Naive thymus-derived CD4-positive, alpha-beta T cell (primary cell): ENCODE data around the gene NRF1. TPM values are rescaled to one million over a fixed set of nuclear protein-coding genes. Genes with fewer than 3 reads are reported as not detected.

Source experiments
- ATAC-seq: fragments of 150-1000 bp; cut with Tn5 transposase; 2 replicates; pipeline ENCODE4 v1.10.0; 2021; ENCODE audit warnings: mild to moderate bottlenecking, moderate library complexity
- CTCF ChIA-PET: fragments of 350-600 bp; sonication (Branson Sonifier 250); formaldehyde crosslinking; loops from one replicate; lab custom pipeline; 2021; ENCODE audit warnings: antibody characterized with exemption; lab: Charles Lee
- POLR2A ChIA-PET: fragments of 350-600 bp; sonication (Branson Sonifier 250); formaldehyde crosslinking; loops from one replicate; lab custom pipeline; 2021; ENCODE audit warnings: antibody characterized with exemption, inconsistent platforms; lab: Charles Lee
- DNase-seq, 9 donors: peaks; one replicate each; pipeline versions ENCODE4 v3.0.0 to v3.0.0-alpha.2; 2020 to 2022; ENCODE audit warnings: mixed read lengths in 1 of 9
- H3K27ac ChIP-seq: one replicate; pipeline ENCODE4 v1.7.0; 2013; ENCODE audit warnings: mild to moderate bottlenecking, low read depth, low read length, moderate library complexity
- H3K27me3 ChIP-seq, 2 donors: one replicate each; pipeline ENCODE4 v1.7.0; 2013; ENCODE audit warnings: low read length in 2 of 2, mild to moderate bottlenecking in 2 of 2, moderate library complexity in 2 of 2; ENCODE audit not compliant: control insufficient read depth in 2 of 2, insufficient read depth in 2 of 2
- H3K36me3 ChIP-seq, 3 experiments: 1 replicate in 2 of 3; 2 replicates in 1 of 3; pipeline ENCODE4 v1.7.0; 2013; ENCODE audit warnings: low read length in 3 of 3, mild to moderate bottlenecking in 3 of 3, moderate library complexity in 1 of 3; ENCODE audit not compliant: insufficient read depth in 3 of 3, control insufficient read depth in 2 of 3
- H3K4me1 ChIP-seq, 2 donors: one replicate each; pipeline ENCODE4 v1.7.0; 2013; ENCODE audit warnings: low read length in 2 of 2, mild to moderate bottlenecking in 2 of 2, moderate library complexity in 1 of 2; ENCODE audit not compliant: control insufficient read depth in 2 of 2, insufficient read depth in 2 of 2
- H3K4me3 ChIP-seq: 2 replicates; pipeline ENCODE4 v1.7.0; 2013; ENCODE audit warnings: mild to moderate bottlenecking, low read length
- H3K9me3 ChIP-seq, 3 experiments: 1 replicate in 2 of 3; 2 replicates in 1 of 3; pipeline ENCODE4 v1.7.0; 2013; ENCODE audit warnings: low read length in 3 of 3; ENCODE audit not compliant: control insufficient read depth in 2 of 3
- H3K27ac Mint-ChIP-seq, 9 donors: one replicate each; pipeline ENCODE4 v1.8.0; 2020 to 2022; ENCODE audit warnings: mixed read lengths in 9 of 9, mild to moderate bottlenecking in 8 of 9, moderate library complexity in 5 of 9, inconsistent platforms in 2 of 9
- H3K27me3 Mint-ChIP-seq, 5 donors: one replicate each; pipeline ENCODE4 v1.8.0; 2021 to 2022; ENCODE audit warnings: mixed read lengths in 5 of 5, mild to moderate bottlenecking in 1 of 5
- H3K36me3 Mint-ChIP-seq, 5 donors: one replicate each; pipeline ENCODE4 v1.8.0; 2020 to 2022; ENCODE audit warnings: mixed read lengths in 5 of 5, mild to moderate bottlenecking in 3 of 5, inconsistent platforms in 1 of 5
- H3K4me1 Mint-ChIP-seq, 7 donors: one replicate each; pipeline ENCODE4 v1.8.0; 2020 to 2022; ENCODE audit warnings: mixed read lengths in 7 of 7, mild to moderate bottlenecking in 3 of 7, inconsistent platforms in 1 of 7
- H3K4me3 Mint-ChIP-seq, 10 donors: one replicate each; pipeline ENCODE4 v1.8.0; 2020 to 2022; ENCODE audit warnings: mild to moderate bottlenecking in 10 of 10, mixed read lengths in 10 of 10, moderate library complexity in 6 of 10, inconsistent platforms in 2 of 10
- H3K9me3 Mint-ChIP-seq, 11 donors: one replicate each; pipeline ENCODE4 v1.8.0; 2020 to 2022; ENCODE audit warnings: mixed read lengths in 11 of 11, mild to moderate bottlenecking in 4 of 11, inconsistent platforms in 1 of 11, moderate library complexity in 1 of 11
- intact Hi-C, 2 donors: fragments of 100-400 bp; cut with micrococcal nuclease; formaldehyde crosslinking; loops; one replicate each; pipeline ENCODE4 v1.15.1; 2023
- polyA plus RNA-seq, 2 donors: library from polyadenylated mRNA; unstranded; fragments of 300-500 nt; fragmentation: Illumina TruSeq; gene quantifications; one replicate each; pipeline ENCODE4 v1.2.3, GENCODE V29; 2021
- total RNA-seq, 6 experiments: library from RNA in 5 of 6; stranded (reverse) in 5 of 6; gene quantifications; 1 replicate in 5 of 6; 2 replicates in 1 of 6; pipeline ENCODE4 v1.2.3 and lab custom pipeline; 2021 to 2026

Gene NRF1
- total and polyA plus RNA-seq, 7 experiments from 2014 or later, result 24.7 to 49.3 (median 35.3) TPM

GRCh38 chr7:129785685-129786514, 174.4 kb downstream of the NRF1 start:
- H3K27ac ChIP-seq, result no peak overlapping the region
- peak; percentile 35 for ATAC-seq
- peaks cover 64 to 83% (median 71%) of the 10 kb centered on the region in 5 donors for H3K27me3 Mint-ChIP-seq
- peak in 2 of 9 donors; percentile 11 to 26 for DNase-seq
- peak overlapping the region; percentile 46 for H3K4me3 ChIP-seq
- intact Hi-C loops, result no loop called here
- peak overlapping the region in 1 of 9 donors; percentile 5 for H3K27ac Mint-ChIP-seq
- peaks cover 26 to 49% of the 10 kb centered on the region in 2 donors for H3K27me3 ChIP-seq
- H3K4me3 Mint-ChIP-seq, result peak overlapping the region; percentile 49 to 82 (median 70)
- H3K36me3 Mint-ChIP-seq, result peaks cover 0 to 4% (median 0%) of the 10 kb centered on the region in 5 donors
- H3K9me3 ChIP-seq, result no peaks in the 10 kb centered on the region
- ChIA-PET POLR2A (no interaction called here), CTCF (no interaction called here)
- H3K4me1 ChIP-seq, result peaks cover 22 to 44% of the 10 kb centered on the region in 2 donors
- H3K36me3 ChIP-seq, result no peaks in the 10 kb centered on the region
- H3K9me3 Mint-ChIP-seq, result peaks cover 0 to 7% (median 0%) of the 10 kb centered on the region in 11 donors
- peaks cover 30 to 48% (median 39%) of the 10 kb centered on the region in 7 donors for H3K4me1 Mint-ChIP-seq

GRCh38 chr7:129786825-129787563, 175.5 kb downstream of the NRF1 start:
- Mint-ChIP-seq H3K9me3 (peaks cover 0 to 7% (median 0%) of the 10 kb centered on the region in 11 donors), H3K27me3 (peaks cover 58 to 79% (median 70%) of the 10 kb centered on the region in 5 donors), H3K4me1 (peaks cover 23 to 39% (median 32%) of the 10 kb centered on the region in 7 donors), H3K27ac (no peak overlapping the region), H3K4me3 (peak overlapping the region in 6 of 10 donors; percentile 6 to 82 (median 44)), H3K36me3 (peaks cover 0 to 4% (median 0%) of the 10 kb centered on the region in 5 donors)
- DNase-seq (no peak), ATAC-seq (no peak)
- H3K9me3 ChIP-seq, result no peaks in the 10 kb centered on the region
- POLR2A ChIA-PET, result no interaction called here
- peaks cover 13 to 33% of the 10 kb centered on the region in 2 donors for H3K4me1 ChIP-seq
- CTCF ChIA-PET, result no interaction called here
- intact Hi-C loops, result no loop called here
- H3K27me3 ChIP-seq, result peaks cover 22 to 39% of the 10 kb centered on the region in 2 donors
- H3K4me3 ChIP-seq, result no peak overlapping the region
- no peak overlapping the region for H3K27ac ChIP-seq
- no peaks in the 10 kb centered on the region for H3K36me3 ChIP-seq

GRCh38 chr7:129789000-129789399, 177.5 kb downstream of the NRF1 start:
- Histone ChIP-seq H3K4me1 (peaks cover 7 to 16% of the 10 kb centered on the region in 2 donors), H3K27ac (no peak overlapping the region), H3K4me3 (no peak overlapping the region), H3K9me3 (no peaks in the 10 kb centered on the region), H3K36me3 (no peaks in the 10 kb centered on the region), H3K27me3 (peaks cover 11 to 20% of the 10 kb centered on the region in 2 donors)
- ChIA-PET POLR2A (no interaction called here), CTCF (interaction anchor here (0.6 to 1.2 kb wide), 2 partner anchors 9 to 23 kb away, joined by 3 read pairs; no protein-coding TSS in a partner anchor)
- Mint-ChIP-seq H3K27ac (no peak overlapping the region), H3K4me3 (no peak overlapping the region), H3K36me3 (peaks cover 0 to 4% (median 0%) of the 10 kb centered on the region in 5 donors), H3K27me3 (peaks cover 40 to 61% (median 52%) of the 10 kb centered on the region in 5 donors), H3K4me1 (peaks cover 9 to 22% (median 16%) of the 10 kb centered on the region in 7 donors), H3K9me3 (peaks cover 0 to 4% (median 0%) of the 10 kb centered on the region in 11 donors)
- intact Hi-C loops, result no loop called here
- ATAC-seq, result no peak
- DNase-seq, result no peak

- ChIA-PET CTCF (interaction anchor here (0.6 kb wide), 1 partner anchor 421 kb away, joined by 4 read pairs; no protein-coding TSS in a partner anchor), POLR2A (no interaction called here)
- Mint-ChIP-seq H3K9me3 (peaks cover 0 to 4% (median 0%) of the 10 kb centered on the region in 11 donors), H3K4me1 (peaks cover 9 to 20% (median 16%) of the 10 kb centered on the region in 7 donors), H3K27ac (no peak overlapping the region), H3K27me3 (peaks cover 40 to 55% (median 50%) of the 10 kb centered on the region in 5 donors), H3K36me3 (peaks cover 0 to 4% (median 0%) of the 10 kb centered on the region in 5 donors), H3K4me3 (no peak overlapping the region)
- Histone ChIP-seq H3K4me3 (no peak overlapping the region), H3K4me1 (peaks cover 7 to 14% of the 10 kb centered on the region in 2 donors), H3K27ac (no peak overlapping the region), H3K36me3 (no peaks in the 10 kb centered on the region), H3K9me3 (no peaks in the 10 kb centered on the region), H3K27me3 (peaks cover 9 to 15% of the 10 kb centered on the region in 2 donors)
- ATAC-seq (no peak), DNase-seq (no peak)
- intact Hi-C loops, result no loop called here
Measured at GRCh38 chr7:129789652-129790051, 178.1 kb downstream of the NRF1 start.

GRCh38 chr7:129790136-129790535, 178.6 kb downstream of the NRF1 start:
- no peak overlapping the region for H3K27ac ChIP-seq
- no peaks in the 10 kb centered on the region for H3K36me3 ChIP-seq
- Mint-ChIP-seq H3K4me1 (peaks cover 9 to 15% (median 14%) of the 10 kb centered on the region in 7 donors), H3K36me3 (peaks cover 0 to 4% (median 0%) of the 10 kb centered on the region in 5 donors), H3K9me3 (peaks cover 0 to 4% (median 0%) of the 10 kb centered on the region in 11 donors), H3K4me3 (no peak overlapping the region), H3K27ac (no peak overlapping the region), H3K27me3 (peaks cover 36 to 55% (median 47%) of the 10 kb centered on the region in 5 donors)
- ChIA-PET CTCF (interaction anchor here (0.6 kb wide), 2 partner anchors 129 to 420 kb away, joined by 3 to 4 read pairs; no protein-coding TSS in a partner anchor), POLR2A (no interaction called here)
- peaks cover 4 to 10% of the 10 kb centered on the region in 2 donors for H3K27me3 ChIP-seq
- intact Hi-C loops, result no loop called here
- ATAC-seq, result no peak
- H3K9me3 ChIP-seq, result no peaks in the 10 kb centered on the region
- peaks cover 5 to 9% of the 10 kb centered on the region in 2 donors for H3K4me1 ChIP-seq
- no peak overlapping the region for H3K4me3 ChIP-seq
- DNase-seq, result no peak

- POLR2A ChIA-PET, result no interaction called here
- DNase-seq, result no peak
- Mint-ChIP-seq H3K27ac (no peak overlapping the region), H3K4me1 (no peaks in the 10 kb centered on the region), H3K9me3 (no peaks in the 10 kb centered on the region), H3K4me3 (no peak overlapping the region), H3K27me3 (peaks cover 10 to 30% (median 22%) of the 10 kb centered on the region in 5 donors), H3K36me3 (no peaks in the 10 kb centered on the region)
- Histone ChIP-seq H3K4me1 (no peaks in the 10 kb centered on the region), H3K9me3 (no peaks in the 10 kb centered on the region), H3K27ac (no peak overlapping the region), H3K4me3 (no peak overlapping the region), H3K27me3 (no peaks in the 10 kb centered on the region), H3K36me3 (no peaks in the 10 kb centered on the region)
- no peak for ATAC-seq
- intact Hi-C loops, result no loop called here
- CTCF ChIA-PET, result interaction anchor here (1.0 kb wide), 1 partner anchor 32 kb away, joined by 4 read pairs; no protein-coding TSS in a partner anchor
Measured at GRCh38 chr7:129792721-129793120, 181.2 kb downstream of the NRF1 start.
